ENCODE results near the gene FPR1. TPM values are rescaled to one million over a fixed set of nuclear protein-coding genes. Genes with fewer than 3 reads are reported as not detected.

The FPR1 gene
- total RNA-seq, 4 donors from 2014 or later: 1.7 to 36.9 (median 6.4) TPM

DNA sequence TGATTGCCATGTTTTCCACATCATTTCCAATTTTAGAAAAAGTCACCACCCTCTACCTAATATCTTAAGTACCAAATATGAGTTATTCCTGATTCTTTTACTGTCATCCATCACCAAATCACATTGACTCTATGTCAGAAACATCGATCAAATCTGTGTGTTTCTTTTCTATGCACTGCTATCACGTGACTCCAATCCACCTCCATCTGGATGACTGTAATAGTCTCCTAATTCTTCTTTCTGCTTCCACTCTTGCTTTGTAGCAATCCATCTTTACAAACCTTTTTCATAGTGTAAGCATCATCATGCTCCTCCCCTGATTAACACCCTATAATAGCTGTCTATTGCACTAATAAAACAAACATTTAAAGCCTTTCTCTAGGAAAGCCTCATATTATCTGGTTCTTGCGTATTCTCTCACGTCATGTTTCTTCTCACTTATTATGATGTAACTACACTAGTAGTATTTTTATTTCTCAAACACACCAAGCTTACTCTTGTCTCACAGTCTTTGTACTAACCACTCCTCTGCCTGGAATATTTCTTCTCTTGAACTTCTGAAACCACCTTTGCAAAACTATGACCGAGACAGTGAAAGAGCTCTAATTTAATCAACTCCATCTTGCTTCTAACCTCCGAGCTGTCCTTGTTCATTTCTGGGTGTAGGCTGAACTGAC lies 32.6 kb upstream of the FPR1 start:
- Histone ChIP-seq H3K36me3 (no peaks in the 10 kb centered on the region), H3K4me3 (no peak overlapping the region), H3K4me1 (no peaks in the 10 kb centered on the region), H3K27ac (peak overlapping the region in 1 of 4 donors; percentile 8), H3K9me3 (no peaks in the 10 kb centered on the region), H3K27me3 (peaks cover 0 to 7% of the 10 kb centered on the region in 2 donors)
- 59 to 66% methylated on average over 6 of the region's 6 CpGs for WGBS, 2 donors
- DNase-seq (ENCODE audit: low spot score in 2 of 2): no peak
- TF ChIP-seq, protein P1, sequence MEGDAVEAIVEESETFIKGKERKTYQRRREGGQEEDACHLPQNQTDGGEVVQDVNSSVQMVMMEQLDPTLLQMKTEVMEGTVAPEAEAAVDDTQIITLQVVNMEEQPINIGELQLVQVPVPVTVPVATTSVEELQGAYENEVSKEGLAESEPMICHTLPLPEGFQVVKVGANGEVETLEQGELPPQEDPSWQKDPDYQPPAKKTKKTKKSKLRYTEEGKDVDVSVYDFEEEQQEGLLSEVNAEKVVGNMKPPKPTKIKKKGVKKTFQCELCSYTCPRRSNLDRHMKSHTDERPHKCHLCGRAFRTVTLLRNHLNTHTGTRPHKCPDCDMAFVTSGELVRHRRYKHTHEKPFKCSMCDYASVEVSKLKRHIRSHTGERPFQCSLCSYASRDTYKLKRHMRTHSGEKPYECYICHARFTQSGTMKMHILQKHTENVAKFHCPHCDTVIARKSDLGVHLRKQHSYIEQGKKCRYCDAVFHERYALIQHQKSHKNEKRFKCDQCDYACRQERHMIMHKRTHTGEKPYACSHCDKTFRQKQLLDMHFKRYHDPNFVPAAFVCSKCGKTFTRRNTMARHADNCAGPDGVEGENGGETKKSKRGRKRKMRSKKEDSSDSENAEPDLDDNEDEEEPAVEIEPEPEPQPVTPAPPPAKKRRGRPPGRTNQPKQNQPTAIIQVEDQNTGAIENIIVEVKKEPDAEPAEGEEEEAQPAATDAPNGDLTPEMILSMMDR (IDR thresholded peaks at IDR 0.05): no peak
- TF ChIP-seq EP300 (IDR thresholded peaks at IDR 0.05): no peak
- TF ChIP-seq POLR2A (IDR thresholded peaks at IDR 0.05): no peak

GRCh38 chr19:51783372-51783771 lies 31.7 kb upstream of the FPR1 start:
- WGBS, 2 donors: 35 to 41% methylated on average over 3 of the region's 3 CpGs
- TF ChIP-seq, protein P1 (IDR thresholded peaks at IDR 0.05): no peak
- peak in 1 of 2 donors; percentile 17 for TF ChIP-seq EP300 (IDR thresholded peaks at IDR 0.05)
- no peaks in the 10 kb centered on the region for H3K36me3 ChIP-seq
- no peak overlapping the region for H3K4me3 ChIP-seq
- peaks cover 0 to 7% of the 10 kb centered on the region in 2 donors for H3K27me3 ChIP-seq
- peak overlapping the region in 1 of 4 donors; percentile 11 for H3K27ac ChIP-seq
- no peaks in the 10 kb centered on the region for H3K4me1 ChIP-seq
- no peaks in the 10 kb centered on the region for H3K9me3 ChIP-seq
- DNase-seq (ENCODE audit: low spot score in 2 of 2): no peak

- no peaks in the 10 kb centered on the region for H3K36me3 ChIP-seq
- 55 to 59% methylated on average over 3 of the region's 3 CpGs for WGBS, 2 donors
- no peak for DNase-seq (ENCODE audit: low spot score in 2 of 2)
- TF ChIP-seq POLR2A (IDR thresholded peaks at IDR 0.05) (no peak), EP300 (IDR thresholded peaks at IDR 0.05) (no peak)
- TF ChIP-seq, protein P1 (IDR thresholded peaks at IDR 0.05): no peak
- H3K27ac ChIP-seq: no peak overlapping the region
- H3K4me3 ChIP-seq: no peak overlapping the region
- no peaks in the 10 kb centered on the region for H3K9me3 ChIP-seq
- H3K27me3 ChIP-seq: peaks cover 0 to 7% of the 10 kb centered on the region in 2 donors
- peaks cover 0 to 9% (median 0%) of the 10 kb centered on the region in 4 donors for H3K4me1 ChIP-seq
Measured at GRCh38 chr19:51781999-51782398, 30.3 kb upstream of the FPR1 start.

DNA sequence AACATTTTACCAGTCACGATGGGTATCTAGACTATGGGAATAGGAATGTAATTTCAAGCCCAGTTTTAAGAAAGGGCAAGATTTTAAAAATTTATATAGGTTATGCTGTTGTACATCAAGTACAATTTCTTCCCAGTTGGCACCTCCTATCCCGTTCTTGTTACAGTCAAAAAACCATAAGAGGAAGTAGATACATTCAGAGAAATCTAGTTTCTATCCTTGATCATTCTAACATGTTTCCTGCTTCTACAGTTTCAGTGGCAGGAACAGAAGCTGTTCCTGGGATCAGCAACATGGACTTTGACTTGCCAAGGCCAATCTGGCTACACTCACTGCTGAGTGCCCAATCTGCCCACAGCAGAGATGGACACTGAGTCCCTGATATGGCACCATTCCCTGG lies 28.6 kb upstream of the FPR1 start:
- Histone ChIP-seq H3K9me3 (no peaks in the 10 kb centered on the region), H3K4me3 (no peak overlapping the region), H3K27ac (no peak overlapping the region), H3K4me1 (peaks cover 0 to 9% (median 0%) of the 10 kb centered on the region in 4 donors), H3K36me3 (no peaks in the 10 kb centered on the region), H3K27me3 (peaks cover 0 to 7% of the 10 kb centered on the region in 2 donors)
- 50 to 65% methylated on average over 2 of the region's 2 CpGs for WGBS, 2 donors
- TF ChIP-seq, protein P1 (IDR thresholded peaks at IDR 0.05): no peak
- TF ChIP-seq POLR2A (IDR thresholded peaks at IDR 0.05) (no peak), EP300 (IDR thresholded peaks at IDR 0.05) (no peak)
- DNase-seq (ENCODE audit: low spot score in 2 of 2): no peak

DNA sequence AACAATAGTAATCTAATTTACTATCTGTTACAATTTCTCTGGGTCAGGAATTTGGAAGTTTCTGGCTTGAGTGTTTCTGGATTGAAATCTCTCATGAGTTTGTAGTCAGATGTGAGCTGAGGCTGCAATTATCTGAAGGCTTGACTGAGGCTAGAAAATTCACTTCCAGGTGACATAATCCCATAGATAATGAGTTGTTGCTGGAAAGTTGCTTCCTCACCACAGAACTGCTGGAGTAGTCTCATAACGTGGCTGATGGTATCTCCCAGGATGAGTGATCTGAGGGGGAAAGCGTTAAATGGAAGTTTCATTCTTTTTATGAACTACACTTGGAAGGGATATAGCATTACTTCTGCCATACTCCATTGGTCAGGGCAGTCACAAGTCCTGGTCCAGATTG lies 28.0 kb upstream of the FPR1 start:
- WGBS, 2 donors: 51 to 55% methylated on average over 2 of the region's 2 CpGs
- DNase-seq (ENCODE audit: low spot score in 2 of 2): no peak
- H3K27me3 ChIP-seq: peaks cover 0 to 7% of the 10 kb centered on the region in 2 donors
- no peak for TF ChIP-seq POLR2A (IDR thresholded peaks at IDR 0.05)
- TF ChIP-seq, protein P1 (IDR thresholded peaks at IDR 0.05): no peak
- no peaks in the 10 kb centered on the region for H3K9me3 ChIP-seq
- H3K4me3 ChIP-seq: no peak overlapping the region
- H3K36me3 ChIP-seq: no peaks in the 10 kb centered on the region
- H3K4me1 ChIP-seq: peaks cover 0 to 9% (median 0%) of the 10 kb centered on the region in 4 donors
- no peak overlapping the region for H3K27ac ChIP-seq

Measured in tibial nerve (tissue), 4 donors.